Fibroblast of the aortic adventitia (primary cell): Measurements from ENCODE around the gene ADM2. TPM values are rescaled to one million over a fixed set of nuclear protein-coding genes. Genes with fewer than 3 reads are reported as not detected.

Source experiments
- DNase-seq: peaks from one replicate; pipeline ENCODE4 v3.0.0-alpha.2; 2010; ENCODE audit warnings: low read depth
- H3K4me3 ChIP-seq: 2 replicates; pipeline ENCODE4 v1.5.1; 2011; ENCODE audit warnings: low read depth, mild to moderate bottlenecking, control low read depth, low read length, moderate library complexity
- total RNA-seq: library from RNA; depleted of rRNA; stranded (reverse); fragments of >200 nt; gene quantifications from 2 replicates; pipeline ENCODE4 v1.2.3, GENCODE V29; 2012; ENCODE audit warnings: low replicate concordance
- TF ChIP-seq, protein P1 (sequence below): IDR thresholded peaks from 2 replicates; pipeline ENCODE4 v1.5.1; 2011; ENCODE audit warnings: mild to moderate bottlenecking, low read length, control low read depth, inconsistent platforms; ENCODE audit not compliant: insufficient read depth

The ADM2 gene
- total RNA-seq, 1 donor: 8.0 TPM

- TF ChIP-seq, protein P1, sequence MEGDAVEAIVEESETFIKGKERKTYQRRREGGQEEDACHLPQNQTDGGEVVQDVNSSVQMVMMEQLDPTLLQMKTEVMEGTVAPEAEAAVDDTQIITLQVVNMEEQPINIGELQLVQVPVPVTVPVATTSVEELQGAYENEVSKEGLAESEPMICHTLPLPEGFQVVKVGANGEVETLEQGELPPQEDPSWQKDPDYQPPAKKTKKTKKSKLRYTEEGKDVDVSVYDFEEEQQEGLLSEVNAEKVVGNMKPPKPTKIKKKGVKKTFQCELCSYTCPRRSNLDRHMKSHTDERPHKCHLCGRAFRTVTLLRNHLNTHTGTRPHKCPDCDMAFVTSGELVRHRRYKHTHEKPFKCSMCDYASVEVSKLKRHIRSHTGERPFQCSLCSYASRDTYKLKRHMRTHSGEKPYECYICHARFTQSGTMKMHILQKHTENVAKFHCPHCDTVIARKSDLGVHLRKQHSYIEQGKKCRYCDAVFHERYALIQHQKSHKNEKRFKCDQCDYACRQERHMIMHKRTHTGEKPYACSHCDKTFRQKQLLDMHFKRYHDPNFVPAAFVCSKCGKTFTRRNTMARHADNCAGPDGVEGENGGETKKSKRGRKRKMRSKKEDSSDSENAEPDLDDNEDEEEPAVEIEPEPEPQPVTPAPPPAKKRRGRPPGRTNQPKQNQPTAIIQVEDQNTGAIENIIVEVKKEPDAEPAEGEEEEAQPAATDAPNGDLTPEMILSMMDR: no peak
Observed at GRCh38 chr22:50487290-50488005, 6.1 kb downstream of the ADM2 start.

DNA sequence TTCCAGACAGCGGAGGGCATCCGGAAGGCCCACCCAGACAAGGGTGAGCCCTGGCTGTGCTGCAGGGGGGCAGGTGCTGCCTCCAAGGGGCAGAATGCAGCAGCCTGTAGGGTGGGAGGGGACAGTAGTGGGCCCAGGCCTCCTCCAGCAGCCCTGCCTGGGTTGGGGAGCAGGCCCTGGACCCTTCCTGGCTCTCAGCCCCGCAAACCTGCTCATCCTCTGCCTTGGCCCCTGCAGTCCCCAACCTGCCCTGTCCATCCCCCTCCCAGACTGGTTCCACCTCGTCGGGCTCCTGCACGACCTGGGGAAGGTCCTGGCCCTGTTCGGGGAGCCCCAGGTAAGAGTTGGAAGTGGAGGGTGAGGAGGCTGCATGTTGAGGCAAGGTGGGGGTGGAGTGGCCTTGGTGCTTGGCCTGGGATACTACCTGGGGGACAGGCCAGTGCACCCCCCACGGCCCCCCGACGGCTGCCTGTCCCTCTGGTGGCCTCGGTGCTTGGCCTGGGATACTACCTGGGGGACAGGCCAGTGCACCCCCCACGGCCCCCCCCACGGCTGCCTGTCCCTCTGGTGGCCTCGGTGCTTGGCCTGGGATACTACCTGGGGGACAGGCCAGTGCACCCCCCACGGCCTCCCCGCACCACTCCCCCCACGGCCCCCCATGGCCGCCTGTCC is 6.8 kb downstream of the ADM2 start:
- H3K4me3 ChIP-seq: no peak overlapping the region
- no peak for DNase-seq
- TF ChIP-seq, protein P1: no peak

More at GRCh38 chr22:50487290-50488005, 6.1 kb downstream of the ADM2 start:
- DNase-seq: no peak
- H3K4me3 ChIP-seq: no peak overlapping the region

DNA sequence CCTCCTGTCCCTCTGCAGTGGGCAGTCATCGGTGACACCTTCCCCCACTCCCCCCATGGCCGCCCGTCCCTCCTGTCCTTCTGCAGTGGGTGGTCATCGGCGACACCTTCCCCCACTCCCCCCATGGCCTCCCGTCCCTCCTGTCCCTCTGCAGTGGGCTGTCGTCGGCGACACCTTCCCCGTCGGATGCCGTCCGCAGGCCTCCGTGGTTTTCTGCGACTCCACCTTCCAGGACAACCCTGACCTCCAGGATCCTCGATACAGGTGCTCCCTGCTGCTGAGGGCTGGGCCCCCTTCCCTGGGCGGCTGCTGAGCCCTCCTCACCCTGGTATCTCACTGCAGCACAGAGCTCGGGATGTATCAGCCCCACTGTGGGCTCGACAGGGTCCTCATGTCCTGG is 7.5 kb downstream of the ADM2 start:
- no peak overlapping the region for H3K4me3 ChIP-seq
- TF ChIP-seq, protein P1: no peak
- no peak for DNase-seq

DNA sequence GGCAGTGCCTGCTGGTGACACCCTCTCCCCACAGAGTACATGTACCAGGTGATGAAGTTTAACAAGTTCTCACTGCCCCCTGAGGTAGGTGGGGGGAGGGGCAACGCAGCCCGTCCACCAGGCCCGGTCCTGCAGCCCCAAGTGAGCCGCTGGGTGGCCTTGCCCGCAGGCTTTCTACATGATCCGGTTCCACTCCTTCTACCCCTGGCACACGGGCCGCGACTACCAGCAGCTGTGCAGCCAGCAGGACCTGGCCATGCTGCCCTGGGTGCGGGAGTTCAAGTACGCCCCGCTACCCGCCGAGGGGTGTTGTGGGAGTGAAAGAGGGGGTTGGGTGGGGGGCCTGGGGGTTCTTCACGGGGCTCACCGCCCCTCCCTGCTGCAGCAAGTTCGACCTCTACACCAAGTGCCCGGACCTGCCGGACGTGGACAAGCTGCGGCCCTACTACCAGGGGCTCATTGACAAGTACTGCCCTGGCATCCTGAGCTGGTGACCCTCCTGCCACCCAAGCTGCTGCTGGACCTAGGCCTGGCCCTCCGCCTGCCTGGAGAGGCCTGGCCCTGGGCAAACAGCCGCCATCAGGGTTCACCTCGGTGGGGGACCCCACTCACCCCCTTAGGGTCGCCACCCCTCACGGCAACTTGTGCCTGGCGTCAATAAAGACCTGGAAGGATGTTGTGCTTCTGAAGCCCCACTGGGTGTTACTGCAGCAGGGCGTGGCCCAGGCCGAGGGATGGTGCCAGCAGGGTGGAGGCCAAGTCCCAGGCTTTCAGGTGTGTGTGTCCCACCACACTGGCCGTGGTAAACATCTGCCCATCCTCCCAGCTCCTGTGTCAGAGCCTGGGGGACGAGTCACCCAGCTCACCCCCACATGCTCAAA is 8.3 kb downstream of the ADM2 start:
- no peak for DNase-seq
- H3K4me3 ChIP-seq: no peak overlapping the region
- TF ChIP-seq, protein P1: no peak

- no peak for DNase-seq
Observed at GRCh38 chr22:50490531-50491308, 9.4 kb downstream of the ADM2 start.

More at GRCh38 chr22:50490531-50491308, 9.4 kb downstream of the ADM2 start:
- no peak overlapping the region for H3K4me3 ChIP-seq
- TF ChIP-seq, protein P1: no peak
